HG03095 (cell line): Measurements from ENCODE around the gene MAP7D3.

ENCODE experiments used
- ATAC-seq: cut with Tn5 transposase; IDR thresholded peaks from one replicate; pipeline ENCODE4 v1.9.1; 2021; ENCODE audit warnings: moderate library complexity; ENCODE audit not compliant: unreplicated experiment

Gene MAP7D3

GRCh38 chrX:136206916-136207315 is 44.3 kb downstream of the MAP7D3 start:
- no peak for ATAC-seq

GRCh38 chrX:136205882-136206380 is 45.3 kb downstream of the MAP7D3 start:
- no peak for ATAC-seq

- ATAC-seq: no peak
These were observed 46.6 kb downstream of the MAP7D3 start for GRCh38 chrX:136204571-136204970.

GRCh38 chrX:136203951-136204350 is 47.2 kb downstream of the MAP7D3 start:
- no peak for ATAC-seq

- no peak for ATAC-seq
These were observed 47.8 kb downstream of the MAP7D3 start for GRCh38 chrX:136203438-136203837.

- no peak for ATAC-seq
These were observed 48.3 kb downstream of the MAP7D3 start for GRCh38 chrX:136202889-136203288.

GRCh38 chrX:136201601-136202000 is 49.6 kb downstream of the MAP7D3 start:
- no peak for ATAC-seq

- no peak for ATAC-seq
These were observed 50.7 kb downstream of the MAP7D3 start for GRCh38 chrX:136200466-136200865.

- ATAC-seq: no peak
These were observed 51.8 kb downstream of the MAP7D3 start for GRCh38 chrX:136199365-136199764.

GRCh38 chrX:136198678-136199243 is 52.4 kb downstream of the MAP7D3 start:
- ATAC-seq: no peak

GRCh38 chrX:136198010-136198409 is 53.2 kb downstream of the MAP7D3 start:
- no peak for ATAC-seq

GRCh38 chrX:136196691-136197155 is 54.5 kb downstream of the MAP7D3 start:
- ATAC-seq: no peak

- ATAC-seq: no peak
These were observed 56.0 kb downstream of the MAP7D3 start for GRCh38 chrX:136195247-136195646.

- no peak for ATAC-seq
These were observed 56.7 kb downstream of the MAP7D3 start for GRCh38 chrX:136194536-136194935.

- ATAC-seq: no peak
These were observed 57.4 kb downstream of the MAP7D3 start for GRCh38 chrX:136193771-136194170.

- ATAC-seq: no peak
These were observed 58.3 kb downstream of the MAP7D3 start for GRCh38 chrX:136192839-136193414.

GRCh38 chrX:136192135-136192534 is 59.1 kb downstream of the MAP7D3 start:
- ATAC-seq: no peak

- no peak for ATAC-seq
These were observed 60.0 kb downstream of the MAP7D3 start for GRCh38 chrX:136191171-136191570.

- no peak for ATAC-seq
These were observed 61.0 kb downstream of the MAP7D3 start for GRCh38 chrX:136190038-136190713.

- no peak for ATAC-seq
These were observed 62.0 kb downstream of the MAP7D3 start for GRCh38 chrX:136189222-136189621.

- ATAC-seq: no peak
These were observed 65.2 kb downstream of the MAP7D3 start for GRCh38 chrX:136186023-136186413.

GRCh38 chrX:136185401-136186022 is 65.7 kb downstream of the MAP7D3 start:
- ATAC-seq: no peak
